PC-3 (cell line): Measurements from ENCODE around the gene C2.

Experiments
- CTCF ChIP-seq: fragments of 300-600 bp; sonication (generic); conservative IDR thresholded peaks from 2 replicates; pipeline ENCODE4 v1.5.1; 2017; ENCODE audit warnings: antibody characterized with exemption, low read depth, mild to moderate bottlenecking, low read length
- EZH2 ChIP-seq: fragments of 300-600 bp; sonication (generic); IDR thresholded peaks from one replicate; pipeline ENCODE4 v1.6.1; 2017; ENCODE audit warnings: antibody characterized with exemption, mild to moderate bottlenecking, low read length; ENCODE audit not compliant: unreplicated experiment
- EZH2phosphoT487 ChIP-seq: fragments of 300-600 bp; sonication (generic); IDR thresholded peaks from 2 replicates; pipeline ENCODE4 v1.6.1; 2018; ENCODE audit warnings: mild to moderate bottlenecking, antibody characterized with exemption, low read length, borderline replicate concordance

GRCh38 chr6:31968326-31968725 lies 40.8 kb downstream of the C2 start:
- no peak for TF ChIP-seq CTCF
- no peak for TF ChIP-seq EZH2phosphoT487
- no peak for TF ChIP-seq EZH2
